Stomach (tissue), 9 donors: ENCODE measurements around the gene HTR6. TPM values are rescaled to one million over a fixed set of nuclear protein-coding genes. Genes with fewer than 3 reads are reported as not detected.
A peak's percentile ranks its signal among the peaks of the same experiment; 100 is the strongest.

Experiments used
- DNase-seq, 2 donors: peaks; one replicate each; pipeline versions ENCODE4 v3.0.0 to v3.0.0-alpha.2; 2013 to 2019
- H3K27ac ChIP-seq, 5 donors: fragments of 200-600 bp in 4 of 5; sonication (generic) in 4 of 5; one replicate each; pipeline ENCODE4 v1.5.1; 2013 to 2019; ENCODE audit warnings: mild to moderate bottlenecking in 1 of 5, moderate library complexity in 1 of 5
- H3K27me3 ChIP-seq, 3 donors: fragments of 200-600 bp; sonication (generic); one replicate each; pipeline ENCODE4 v1.5.1; 2017 to 2019; ENCODE audit warnings: mixed run types in 1 of 3
- H3K36me3 ChIP-seq, 4 donors: fragments of 200-600 bp; sonication (generic); 1 replicate in 3 of 4; 2 replicates in 1 of 4; pipeline ENCODE4 v1.5.1; 2016 to 2019
- H3K4me1 ChIP-seq, 4 donors: fragments of 200-600 bp; sonication (generic); one replicate each; pipeline ENCODE4 v1.5.1; 2016 to 2019
- H3K4me3 ChIP-seq, 4 donors: fragments of 200-600 bp; sonication (generic) in 3 of 4; one replicate each; pipeline ENCODE4 v1.5.1; 2016 to 2019; ENCODE audit warnings: mild to moderate bottlenecking in 1 of 4
- H3K9me3 ChIP-seq, 4 donors: fragments of 200-600 bp; sonication (generic); one replicate each; pipeline ENCODE4 v1.5.1; 2016 to 2019
- CTCF ChIP-seq, 7 experiments: fragments of 450-650 bp in 4 of 7; fragments of 200-600 bp in 3 of 7; sonication (generic) in 3 of 7; IDR thresholded peaks; one replicate each; pipeline ENCODE4 v1.5.1; 2016 to 2019; ENCODE audit warnings: antibody characterized with exemption in 7 of 7, control low read depth in 2 of 7, mild to moderate bottlenecking in 1 of 7
- EP300 ChIP-seq: sonication (generic); formaldehyde crosslinking; IDR thresholded peaks from one replicate; pipeline ENCODE4 v1.6.1; 2017; ENCODE audit warnings: antibody characterized with exemption
- POLR2A ChIP-seq, 4 donors: fragments of 450-650 bp; IDR thresholded peaks; one replicate each; pipeline ENCODE4 v1.6.1; 2016; ENCODE audit warnings: antibody characterized with exemption in 4 of 4, control low read depth in 2 of 4, mild to moderate bottlenecking in 1 of 4, moderate library complexity in 1 of 4
- POLR2AphosphoS5 ChIP-seq, 3 donors: sonication (generic); formaldehyde crosslinking; IDR thresholded peaks; one replicate each; pipeline ENCODE4 v1.6.1; 2016; ENCODE audit warnings: antibody characterized with exemption in 3 of 3
- WGBS, 5 donors: extraction: QIAGEN DNeasy Blood & Tissue Kit in 3 of 5; methylation state at CpG; one replicate each; pipeline versions ENCODE4 v1.1.5 to v1.1.7; 2013 to 2018; 5-methylcytosine and 5-hydroxymethylcytosine counted together
- intact Hi-C: fragments of 100-400 bp; cut with DNase I; formaldehyde crosslinking; loops from one replicate; pipeline ENCODE4 v1.15.1; 2023; ENCODE audit warnings: low total_unique reads
- polyA plus RNA-seq, 3 donors: library from polyadenylated mRNA; stranded (reverse); fragments of 200-250 nt; gene quantifications; one replicate each; pipeline ENCODE4 v1.2.3, GENCODE V29; 2013
- total RNA-seq, 5 donors: library from RNA; depleted of rRNA; stranded (reverse); fragments of >200 nt; gene quantifications; one replicate each; pipeline versions ENCODE4 v1.1.0 to v1.2.3, GENCODE V29; 2014 to 2016
- donor health status: healthy with polysubstance abuse.
- donor health status: Bipolar disorder and iron deficiency.
- donor health status: healthy.

HTR6 gene
- total and polyA plus RNA-seq, 8 donors, result not detected

DNA sequence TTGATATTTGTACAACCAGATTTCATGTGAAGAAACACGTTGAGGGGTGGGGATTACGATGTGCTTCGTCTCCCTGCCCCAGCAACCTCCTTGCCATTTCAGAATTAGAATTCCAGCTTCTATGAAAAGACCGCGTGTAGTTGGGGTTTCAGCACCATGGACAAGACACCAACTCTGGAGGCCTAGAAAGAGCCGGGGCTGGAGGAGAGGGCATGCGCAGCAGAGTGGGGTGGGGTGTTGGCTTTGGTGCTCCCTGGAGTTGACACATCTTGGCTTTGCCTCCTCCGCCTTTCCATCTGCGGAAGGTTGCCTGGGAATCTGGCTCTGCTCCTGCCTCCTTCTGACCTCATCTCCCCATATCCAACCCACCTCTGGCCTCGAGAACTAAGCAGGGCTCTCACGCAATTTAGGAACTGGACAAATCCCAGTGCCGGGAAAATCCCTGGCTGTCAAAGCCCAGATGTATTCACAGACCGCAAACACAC, 11.8 kb downstream of the HTR6 start:
- TF ChIP-seq CTCF (IDR thresholded peaks at IDR 0.05) (no peak), EP300 (no peak), POLR2AphosphoS5 (IDR thresholded peaks at IDR 0.05) (no peak), POLR2A (IDR thresholded peaks at IDR 0.05) (no peak)
- DNase-seq, result peak; percentile 43 to 89
- Histone ChIP-seq H3K4me1 (no peaks in the 10 kb centered on the region), H3K36me3 (peaks cover 0 to 11% (median 0%) of the 10 kb centered on the region in 4 donors), H3K27me3 (peaks cover 0 to 46% (median 0%) of the 10 kb centered on the region in 3 donors), H3K4me3 (no peak overlapping the region), H3K27ac (no peak overlapping the region), H3K9me3 (no peaks in the 10 kb centered on the region)
- intact Hi-C loops, result no loop called here
- WGBS, 5 donors, result 20 to 29% (median 26%) methylated on average over 13 of the region's 13 CpGs

GRCh38 chr1:19678493-19678892, 13.8 kb downstream of the HTR6 start:
- Histone ChIP-seq H3K4me1 (no peaks in the 10 kb centered on the region), H3K27me3 (peaks cover 0 to 26% (median 0%) of the 10 kb centered on the region in 3 donors), H3K4me3 (no peak overlapping the region), H3K36me3 (peaks cover 0 to 31% (median 15%) of the 10 kb centered on the region in 4 donors), H3K9me3 (no peaks in the 10 kb centered on the region), H3K27ac (no peak overlapping the region)
- intact Hi-C loops, result no loop called here
- 45 to 65% (median 58%) methylated on average over 6 to 11 of the region's 11 CpGs for WGBS, 5 donors
- no peak for DNase-seq
- no peak for TF ChIP-seq CTCF (IDR thresholded peaks at IDR 0.05)
- no peak for TF ChIP-seq POLR2A (IDR thresholded peaks at IDR 0.05)
- TF ChIP-seq POLR2AphosphoS5 (IDR thresholded peaks at IDR 0.05), result no peak

GRCh38 chr1:19678931-19679453, 14.3 kb downstream of the HTR6 start:
- intact Hi-C loops, result no loop called here
- Histone ChIP-seq H3K27me3 (peaks cover 0 to 21% (median 0%) of the 10 kb centered on the region in 3 donors), H3K36me3 (peaks cover 0 to 32% (median 15%) of the 10 kb centered on the region in 4 donors), H3K9me3 (no peaks in the 10 kb centered on the region), H3K4me1 (no peaks in the 10 kb centered on the region), H3K27ac (no peak overlapping the region), H3K4me3 (no peak overlapping the region)
- 89 to 91% (median 90%) methylated on average over 24 to 34 of the region's 34 CpGs for WGBS, 5 donors
- TF ChIP-seq CTCF (IDR thresholded peaks at IDR 0.05) (no peak), POLR2AphosphoS5 (IDR thresholded peaks at IDR 0.05) (no peak)
- DNase-seq, result no peak

GRCh38 chr1:19679691-19680090, 15.0 kb downstream of the HTR6 start:
- H3K27me3 ChIP-seq, result peaks cover 0 to 16% (median 0%) of the 10 kb centered on the region in 3 donors
- TF ChIP-seq EP300, result no peak
- no peak for TF ChIP-seq CTCF (IDR thresholded peaks at IDR 0.05)
- TF ChIP-seq POLR2A (IDR thresholded peaks at IDR 0.05), result no peak
- TF ChIP-seq POLR2AphosphoS5 (IDR thresholded peaks at IDR 0.05), result no peak
- H3K4me1 ChIP-seq, result no peaks in the 10 kb centered on the region
- no peak for DNase-seq
- WGBS, 5 donors, result 67 to 76% (median 70%) methylated on average over 3 to 4 of the region's 4 CpGs
- H3K9me3 ChIP-seq, result no peaks in the 10 kb centered on the region
- intact Hi-C loops, result no loop called here
- H3K4me3 ChIP-seq, result no peak overlapping the region
- H3K27ac ChIP-seq, result no peak overlapping the region
- H3K36me3 ChIP-seq, result peaks cover 0 to 36% (median 18%) of the 10 kb centered on the region in 4 donors
